Adrenal gland (tissue), 12 donors: ENCODE measurements around the gene ZFYVE21. TPM values are rescaled to one million over a fixed set of nuclear protein-coding genes. Genes with fewer than 3 reads are reported as not detected.

Experiments used
- DNase-seq, 7 donors: peaks; one replicate each; pipeline ENCODE4 v3.0.0-alpha.2; 2019 to 2020
- H3K27ac ChIP-seq, 5 donors: fragments of 200-600 bp; sonication (generic) in 4 of 5; 1 replicate in 3 of 5; 2 replicates in 2 of 5; pipeline versions ENCODE4 v1.5.1 to v1.8.0; 2016 to 2020; ENCODE audit warnings: mild to moderate bottlenecking in 1 of 5
- H3K27me3 ChIP-seq: fragments of 200-600 bp; 2 replicates; pipeline ENCODE4 v1.8.0; 2021
- H3K36me3 ChIP-seq, 2 donors: fragments of 200-600 bp; replicated peaks in 1 of 2; 1 replicate in 1 of 2; 2 replicates in 1 of 2; pipeline versions ENCODE4 v1.5.1 to v1.8.0; 2018 to 2022
- H3K4me1 ChIP-seq, 2 donors: fragments of 200-600 bp; replicated peaks in 1 of 2; 1 replicate in 1 of 2; 2 replicates in 1 of 2; pipeline versions ENCODE4 v1.5.1 to v1.8.0; 2018 to 2021
- H3K4me3 ChIP-seq, 4 donors: fragments of 200-600 bp; sonication (generic) in 3 of 4; one replicate each; pipeline ENCODE4 v1.5.1; 2016 to 2018
- H3K9me3 ChIP-seq, 3 donors: fragments of 200-600 bp; sonication (generic) in 1 of 3; replicated peaks in 1 of 3; 1 replicate in 2 of 3; 2 replicates in 1 of 3; pipeline versions ENCODE4 v1.5.1 to v1.8.0; 2016 to 2021
- POLR2A ChIP-seq, 2 donors: fragments of 450-650 bp; IDR thresholded peaks; one replicate each; pipeline ENCODE4 v1.6.1; 2017; ENCODE audit warnings: antibody characterized with exemption in 2 of 2, mild to moderate bottlenecking in 2 of 2, moderate library complexity in 1 of 2
- WGBS, 4 donors: extraction: QIAGEN DNeasy Blood & Tissue Kit in 2 of 4; methylation state at CpG; one replicate each; pipeline versions ENCODE4 v1.1.5 to v1.1.7; 2013 to 2017; 5-methylcytosine and 5-hydroxymethylcytosine counted together
- intact Hi-C, 2 donors: fragments of 100-400 bp; cut with DNase I; formaldehyde crosslinking; loops; one replicate each; pipeline versions ENCODE4 v1.14.1 to v1.15.0; 2022 to 2023
- polyA plus RNA-seq, 3 donors: library from polyadenylated mRNA; stranded (reverse); fragments of 200-250 nt in 2 of 3; fragments of 350-450 nt in 1 of 3; fragmentation: Illumina TruSeq in 1 of 3; extraction: RNeasy Lipid Tissue Mini Kit (QIAGEN cat#74804) in 1 of 3; gene quantifications; one replicate each; pipeline ENCODE4 v1.2.3, GENCODE V29; 2013 to 2014
- total RNA-seq, 9 donors: library from RNA; depleted of rRNA in 4 of 9; stranded (reverse); fragments of >200 nt in 4 of 9; fragments of 120-200 nt in 1 of 9; fragmentation: NEBNext Ultra II Directional in 1 of 9; extraction: Animal tissue kit (Norgen Biotek cat#: 25700) in 1 of 9; gene quantifications; one replicate each; pipeline versions ENCODE4 v1.1.0 to v1.2.4, GENCODE V29; 2013 to 2023
- TF ChIP-seq, protein P1 (sequence below), 6 experiments: fragments of 450-650 bp in 4 of 6; fragments of 200-600 bp in 2 of 6; sonication (generic) in 1 of 6; IDR thresholded peaks; 1 replicate in 5 of 6; 2 replicates in 1 of 6; pipeline versions ENCODE4 v1.5.1 to v1.8.0; 2016 to 2021; ENCODE audit warnings: antibody characterized with exemption in 6 of 6, mild to moderate bottlenecking in 2 of 6, moderate library complexity in 1 of 6
- donor health status: healthy with polysubstance abuse.
- donor health status: Bipolar disorder and iron deficiency.
- donor health status: DM: yes; HTN: yes; CAD: no.
- donor health status: DM: no; HTN: no; CAD: no.
- donor health status: DM: no; HTN: no; CAD: no.
- donor health status: DM: yes; HTN: yes; CAD: no.

The ZFYVE21 gene
- total and polyA plus RNA-seq, 12 donors: 20.9 to 71.4 (median 41.2) TPM

DNA sequence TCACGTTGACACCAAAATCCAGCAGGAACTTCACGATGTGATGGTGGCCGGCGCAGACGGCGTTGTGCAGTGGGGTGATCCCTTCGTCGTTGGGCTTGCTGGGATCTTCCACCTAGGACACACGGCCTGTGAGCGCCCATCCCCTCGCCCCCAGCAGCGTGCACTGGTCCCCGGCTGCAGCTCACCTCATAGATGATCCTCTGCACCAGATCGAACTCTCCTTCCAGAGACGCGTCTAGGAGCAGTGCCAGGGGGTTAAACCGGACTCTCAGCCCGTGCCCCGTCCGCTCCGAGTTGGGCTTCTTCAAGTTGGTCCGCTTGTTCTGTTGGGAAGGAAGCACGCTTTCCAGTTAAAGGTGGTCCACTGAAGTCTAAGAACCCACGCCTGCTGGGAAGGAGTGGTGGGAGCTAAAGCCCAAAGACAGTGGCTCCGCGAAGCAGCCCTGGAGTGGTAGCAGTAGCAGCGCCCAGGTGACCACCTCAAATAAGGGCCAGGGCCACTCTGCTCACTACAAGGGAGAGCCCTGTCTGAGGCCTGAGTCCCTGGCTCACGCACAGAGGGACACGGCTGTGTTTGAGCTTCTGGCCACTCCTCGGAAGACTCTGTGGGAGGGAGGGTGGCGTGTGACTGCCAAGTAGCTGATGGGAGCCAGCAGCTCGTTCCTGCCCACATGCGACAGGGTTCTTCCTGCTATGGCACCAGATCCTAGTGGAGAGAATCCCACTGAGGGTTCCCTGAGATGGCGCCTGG, 23.3 kb downstream of the ZFYVE21 start:
- peak in 1 of 7 donors; percentile 49 for DNase-seq
- no peak for TF ChIP-seq POLR2A (IDR thresholded peaks at IDR 0.05)
- TF ChIP-seq, protein P1, sequence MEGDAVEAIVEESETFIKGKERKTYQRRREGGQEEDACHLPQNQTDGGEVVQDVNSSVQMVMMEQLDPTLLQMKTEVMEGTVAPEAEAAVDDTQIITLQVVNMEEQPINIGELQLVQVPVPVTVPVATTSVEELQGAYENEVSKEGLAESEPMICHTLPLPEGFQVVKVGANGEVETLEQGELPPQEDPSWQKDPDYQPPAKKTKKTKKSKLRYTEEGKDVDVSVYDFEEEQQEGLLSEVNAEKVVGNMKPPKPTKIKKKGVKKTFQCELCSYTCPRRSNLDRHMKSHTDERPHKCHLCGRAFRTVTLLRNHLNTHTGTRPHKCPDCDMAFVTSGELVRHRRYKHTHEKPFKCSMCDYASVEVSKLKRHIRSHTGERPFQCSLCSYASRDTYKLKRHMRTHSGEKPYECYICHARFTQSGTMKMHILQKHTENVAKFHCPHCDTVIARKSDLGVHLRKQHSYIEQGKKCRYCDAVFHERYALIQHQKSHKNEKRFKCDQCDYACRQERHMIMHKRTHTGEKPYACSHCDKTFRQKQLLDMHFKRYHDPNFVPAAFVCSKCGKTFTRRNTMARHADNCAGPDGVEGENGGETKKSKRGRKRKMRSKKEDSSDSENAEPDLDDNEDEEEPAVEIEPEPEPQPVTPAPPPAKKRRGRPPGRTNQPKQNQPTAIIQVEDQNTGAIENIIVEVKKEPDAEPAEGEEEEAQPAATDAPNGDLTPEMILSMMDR (IDR thresholded peaks at IDR 0.05): no peak
- peaks cover 13 to 32% of the 10 kb centered on the region in 2 donors for H3K4me1 ChIP-seq
- H3K27me3 ChIP-seq: no peaks in the 10 kb centered on the region
- WGBS, 4 donors: 91 to 96% (median 94%) methylated on average over 22 to 34 of the region's 34 CpGs
- no peak overlapping the region for H3K4me3 ChIP-seq
- no peaks in the 10 kb centered on the region for H3K9me3 ChIP-seq
- peaks cover 0 to 21% of the 10 kb centered on the region in 2 donors for H3K36me3 ChIP-seq
- intact Hi-C loops: no loop called here
- no peak overlapping the region for H3K27ac ChIP-seq

DNA sequence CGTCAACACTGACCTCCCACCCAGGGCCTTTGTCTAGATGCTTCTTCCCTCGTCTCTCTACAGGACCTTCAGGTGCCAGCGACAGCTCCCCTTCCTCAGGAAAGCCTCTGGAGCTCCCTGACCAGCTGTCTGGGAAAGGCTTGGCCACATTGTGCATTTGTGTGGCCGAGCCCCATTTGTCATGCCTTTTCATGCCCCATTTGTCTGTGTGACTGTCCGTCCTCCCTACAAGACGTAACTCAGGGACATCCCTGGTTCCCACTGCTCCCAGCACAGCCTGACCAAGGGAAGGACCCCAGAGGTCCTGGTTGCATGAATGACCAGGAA, 23.8 kb downstream of the ZFYVE21 start:
- Histone ChIP-seq H3K27me3 (no peaks in the 10 kb centered on the region), H3K9me3 (no peaks in the 10 kb centered on the region), H3K27ac (no peak overlapping the region), H3K4me1 (peaks cover 13 to 31% of the 10 kb centered on the region in 2 donors), H3K36me3 (peaks cover 0 to 16% of the 10 kb centered on the region in 2 donors), H3K4me3 (no peak overlapping the region)
- DNase-seq: peak in 1 of 7 donors; percentile 17
- TF ChIP-seq, protein P1 (IDR thresholded peaks at IDR 0.05): no peak
- no peak for TF ChIP-seq POLR2A (IDR thresholded peaks at IDR 0.05)
- intact Hi-C loops: no loop called here
- 93 to 96% (median 94%) methylated on average over 5 to 6 of the region's 6 CpGs for WGBS, 4 donors

DNA sequence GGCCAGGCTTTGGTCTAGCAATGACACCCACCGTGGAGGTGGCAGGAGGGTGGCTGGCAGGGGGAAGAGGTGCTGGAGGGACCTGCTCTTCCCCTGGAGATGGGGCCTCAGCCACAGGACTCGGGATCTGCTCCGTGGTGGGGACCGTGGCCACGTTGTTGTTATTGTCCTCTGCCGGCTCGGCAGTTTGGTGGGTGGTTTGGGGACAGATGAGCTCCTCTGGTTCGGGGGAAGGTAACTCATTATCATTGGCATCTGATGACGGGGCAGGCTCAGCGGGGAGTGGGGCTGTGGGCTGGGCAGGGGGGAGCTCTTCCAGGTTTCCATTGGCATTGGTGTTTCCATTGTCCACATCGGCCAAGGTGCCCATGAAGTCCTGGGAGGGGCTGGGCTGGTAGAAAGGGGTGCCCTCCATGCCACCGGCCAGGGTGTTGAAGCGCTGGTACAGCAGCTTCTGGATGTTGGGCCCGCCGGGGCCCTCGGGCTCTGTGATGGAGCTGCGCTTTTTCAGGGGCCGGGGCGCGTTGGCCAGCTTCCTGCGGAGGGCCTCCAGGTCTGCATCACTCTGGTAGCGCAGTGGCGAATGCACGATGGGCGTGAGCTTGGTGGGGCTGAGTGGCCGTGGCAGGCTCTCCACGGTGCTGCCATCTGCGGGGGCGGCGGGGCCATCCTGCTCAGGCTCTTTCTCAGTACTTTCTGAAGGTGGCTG, 24.3 kb downstream of the ZFYVE21 start:
- H3K4me3 ChIP-seq: no peak overlapping the region
- intact Hi-C loops: no loop called here
- DNase-seq: peak in 2 of 7 donors; percentile 19 to 43
- TF ChIP-seq, protein P1 (IDR thresholded peaks at IDR 0.05): no peak
- no peak for TF ChIP-seq POLR2A (IDR thresholded peaks at IDR 0.05)
- H3K4me1 ChIP-seq: peaks cover 13 to 26% of the 10 kb centered on the region in 2 donors
- WGBS, 4 donors: 91 to 100% (median 97%) methylated on average over 7 to 30 of the region's 30 CpGs
- H3K27me3 ChIP-seq: no peaks in the 10 kb centered on the region
- peaks cover 0 to 15% of the 10 kb centered on the region in 2 donors for H3K36me3 ChIP-seq
- H3K27ac ChIP-seq: no peak overlapping the region
- H3K9me3 ChIP-seq: no peaks in the 10 kb centered on the region

DNA sequence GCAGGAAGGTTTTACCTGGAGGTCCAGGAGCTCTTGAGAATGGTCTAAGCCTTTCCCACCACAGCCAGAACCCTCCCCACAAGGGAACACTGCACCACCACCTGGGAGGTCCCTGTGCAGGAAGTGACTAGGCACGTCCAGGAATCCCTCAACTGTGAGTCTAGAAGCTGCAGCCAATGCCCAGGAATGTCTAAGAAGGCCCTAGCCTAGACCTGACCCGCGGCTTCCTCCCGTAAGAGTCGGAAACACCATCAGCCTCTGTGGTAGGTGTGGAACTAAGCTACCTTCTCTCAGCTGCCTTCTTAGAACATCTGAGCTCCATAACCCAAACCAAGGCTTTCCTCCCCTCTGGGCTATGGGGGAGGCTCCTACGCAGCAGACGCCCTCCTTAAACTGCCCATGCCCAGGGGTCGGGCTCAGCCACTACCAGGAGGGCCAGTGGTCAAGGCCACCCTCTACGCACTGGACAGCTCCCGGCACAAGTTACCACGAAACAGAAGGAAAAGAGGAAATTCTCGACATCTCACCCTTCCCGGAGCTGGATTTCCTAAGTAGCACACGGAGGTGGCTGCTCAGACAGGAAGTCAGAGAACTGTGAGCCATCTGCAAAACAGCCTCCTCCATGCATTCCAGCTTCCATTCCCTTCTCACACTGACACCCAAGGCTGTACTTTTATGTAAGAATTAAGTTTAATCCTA, 25.5 kb downstream of the ZFYVE21 start:
- Histone ChIP-seq H3K4me1 (peaks cover 13 to 16% of the 10 kb centered on the region in 2 donors), H3K36me3 (peaks cover 0 to 15% of the 10 kb centered on the region in 2 donors), H3K4me3 (no peak overlapping the region), H3K9me3 (no peaks in the 10 kb centered on the region), H3K27ac (peak overlapping the region in 2 of 5 donors; percentile 14 to 68), H3K27me3 (no peaks in the 10 kb centered on the region)
- no peak for TF ChIP-seq POLR2A (IDR thresholded peaks at IDR 0.05)
- TF ChIP-seq, protein P1 (IDR thresholded peaks at IDR 0.05): no peak
- WGBS, 4 donors: 75 to 83% (median 77%) methylated on average over 10 to 14 of the region's 14 CpGs
- intact Hi-C loops: no loop called here
- peak in 2 of 7 donors; percentile 22 to 48 for DNase-seq
